HepG2 (cell line): ENCODE data around the gene SLC6A17. TPM values are rescaled to one million over a fixed set of nuclear protein-coding genes. Genes with fewer than 3 reads are reported as not detected.

Experiments
- AKAP8 ChIP-seq: sonication (generic); formaldehyde crosslinking; IDR thresholded peaks from 2 replicates; pipeline ENCODE4 v1.5.1; 2020; ENCODE audit warnings: mild to moderate bottlenecking, missing genetic modification reagents
- DNMT1 ChIP-seq: sonication (generic); formaldehyde crosslinking; IDR thresholded peaks from 2 replicates; pipeline ENCODE4 v1.5.1; 2020; ENCODE audit warnings: mild to moderate bottlenecking, missing genetic modification reagents
- HOXA3 ChIP-seq: sonication (generic); formaldehyde crosslinking; IDR thresholded peaks from 2 replicates; pipeline ENCODE4 v1.5.0; 2020; ENCODE audit warnings: missing genetic modification reagents
- MAF1 ChIP-seq: sonication (generic); formaldehyde crosslinking; IDR thresholded peaks from 2 replicates; pipeline ENCODE4 v1.5.0; 2020; ENCODE audit warnings: missing genetic modification reagents, borderline replicate concordance
- MATR3 ChIP-seq: sonication (generic); formaldehyde crosslinking; IDR thresholded peaks from 2 replicates; pipeline ENCODE4 v1.4.0; 2020; ENCODE audit warnings: missing genetic modification reagents
- MBD4 ChIP-seq: IDR thresholded peaks from 2 replicates; pipeline ENCODE4 v1.6.1; 2012; ENCODE audit warnings: low read length, inconsistent platforms, borderline replicate concordance
- MBNL3 ChIP-seq: fragments of 250-450 bp; sonication (Bioruptor Pico); conservative IDR thresholded peaks from 2 replicates; pipeline ENCODE4 v1.8.0; 2022; ENCODE audit warnings: mild to moderate bottlenecking, inconsistent platforms
- RBAK ChIP-seq: sonication (generic); formaldehyde crosslinking; IDR thresholded peaks from 2 replicates; pipeline ENCODE4 v1.5.1; 2020; ENCODE audit warnings: mild to moderate bottlenecking, missing genetic modification reagents
- RFX3 ChIP-seq: IDR thresholded peaks from 2 replicates; pipeline ENCODE4 v1.6.1; 2016; ENCODE audit warnings: missing biosample characterization, missing genetic modification reagents
- SAFB2 ChIP-seq: sonication (generic); formaldehyde crosslinking; IDR thresholded peaks from 2 replicates; pipeline ENCODE4 v1.5.1; 2020; ENCODE audit warnings: missing genetic modification reagents, low read depth, mild to moderate bottlenecking, borderline replicate concordance
- SOX5 ChIP-seq: IDR thresholded peaks from 2 replicates; pipeline ENCODE4 v1.6.1; 2016; ENCODE audit warnings: borderline replicate concordance
- TGIF2 ChIP-seq: IDR thresholded peaks from 2 replicates; pipeline ENCODE4 v1.6.1; 2016; ENCODE audit warnings: control low read depth, missing compliant biosample characterization
- WIZ ChIP-seq: sonication (generic); formaldehyde crosslinking; IDR thresholded peaks from 2 replicates; pipeline ENCODE4 v1.5.1; 2020; ENCODE audit warnings: mild to moderate bottlenecking, missing genetic modification reagents
- ZC3H13 ChIP-seq: sonication (generic); formaldehyde crosslinking; IDR thresholded peaks from 2 replicates; pipeline ENCODE4 v1.8.1; 2023; ENCODE audit warnings: mild to moderate bottlenecking, missing genetic modification reagents, moderate library complexity
- ZNF160 ChIP-seq: sonication (generic); formaldehyde crosslinking; IDR thresholded peaks from 2 replicates; pipeline ENCODE4 v1.8.0; 2022; ENCODE audit warnings: mild to moderate bottlenecking, inconsistent platforms, missing genetic modification reagents
- ZNF337 ChIP-seq: sonication (generic); formaldehyde crosslinking; IDR thresholded peaks from 2 replicates; pipeline ENCODE4 v1.5.1; 2020; ENCODE audit warnings: missing genetic modification reagents, low read depth, mild to moderate bottlenecking, borderline replicate concordance
- ZNF550 ChIP-seq: sonication (generic); formaldehyde crosslinking; IDR thresholded peaks from 2 replicates; pipeline ENCODE4 v1.4.0; 2020; ENCODE audit warnings: mild to moderate bottlenecking, missing genetic modification reagents, borderline replicate concordance
- ZNF614 ChIP-seq: IDR thresholded peaks from 2 replicates; pipeline ENCODE4 v1.6.1; 2018; ENCODE audit warnings: missing biosample characterization, missing genetic modification reagents, inconsistent platforms, borderline replicate concordance
- ZNF678 ChIP-seq: sonication (generic); formaldehyde crosslinking; IDR thresholded peaks from 2 replicates; pipeline ENCODE4 v1.4.0; 2020; ENCODE audit warnings: mild to moderate bottlenecking, missing genetic modification reagents
- polyA plus RNA-seq, 8 experiments: library from polyadenylated mRNA; depleted of rRNA in 3 of 8; stranded (reverse) in 7 of 8; unstranded in 1 of 8; fragments of >200 nt; fragmentation: Illumina TruSeq in 4 of 8; extraction: Trizol in 4 of 8; gene quantifications; 2 replicates each; pipeline versions ENCODE4 v1.2.1 to v1.2.3, GENCODE V29; 2011 to 2016; ENCODE audit warnings: low read depth in 4 of 8, missing spikeins in 1 of 8, mixed read lengths in 1 of 8; ENCODE audit not compliant: insufficient read depth in 1 of 8
- total RNA-seq, 5 experiments: library from RNA; depleted of rRNA; stranded (reverse); fragments of >200 nt; fragmentation: Illumina TruSeq; extraction: Trizol; gene quantifications; 2 replicates each; pipeline ENCODE4 v1.2.3, GENCODE V29; 2016; ENCODE audit warnings: low read depth in 1 of 5
- TF ChIP-seq, protein P1 (sequence below): sonication (generic); formaldehyde crosslinking; IDR thresholded peaks from 2 replicates; pipeline ENCODE4 v1.8.1; 2023; ENCODE audit warnings: missing genetic modification reagents, inconsistent platforms, borderline replicate concordance
- TF ChIP-seq, protein P2 (sequence below): sonication (generic); formaldehyde crosslinking; IDR thresholded peaks from 2 replicates; pipeline ENCODE4 v1.4.0; 2020; ENCODE audit warnings: missing genetic modification reagents
- TF ChIP-seq, protein P3 (sequence below): sonication (generic); formaldehyde crosslinking; IDR thresholded peaks from 2 replicates; pipeline ENCODE4 v1.4.0; 2020; ENCODE audit warnings: mild to moderate bottlenecking, missing genetic modification reagents
- TF ChIP-seq, protein P4 (sequence below): sonication (generic); formaldehyde crosslinking; IDR thresholded peaks from 2 replicates; pipeline ENCODE4 v1.5.0; 2020; ENCODE audit warnings: missing genetic modification reagents, mild to moderate bottlenecking, borderline replicate concordance
- TF ChIP-seq, protein P5 (sequence below): sonication (generic); formaldehyde crosslinking; IDR thresholded peaks from 2 replicates; pipeline ENCODE4 v1.5.0; 2020; ENCODE audit warnings: missing genetic modification reagents, mild to moderate bottlenecking, borderline replicate concordance

SLC6A17 gene
- total and polyA plus RNA-seq, 2 of the 13 experiments (the other 11 are each of a cell fraction or from before 2014, with no cell fraction given): not detected

DNA sequence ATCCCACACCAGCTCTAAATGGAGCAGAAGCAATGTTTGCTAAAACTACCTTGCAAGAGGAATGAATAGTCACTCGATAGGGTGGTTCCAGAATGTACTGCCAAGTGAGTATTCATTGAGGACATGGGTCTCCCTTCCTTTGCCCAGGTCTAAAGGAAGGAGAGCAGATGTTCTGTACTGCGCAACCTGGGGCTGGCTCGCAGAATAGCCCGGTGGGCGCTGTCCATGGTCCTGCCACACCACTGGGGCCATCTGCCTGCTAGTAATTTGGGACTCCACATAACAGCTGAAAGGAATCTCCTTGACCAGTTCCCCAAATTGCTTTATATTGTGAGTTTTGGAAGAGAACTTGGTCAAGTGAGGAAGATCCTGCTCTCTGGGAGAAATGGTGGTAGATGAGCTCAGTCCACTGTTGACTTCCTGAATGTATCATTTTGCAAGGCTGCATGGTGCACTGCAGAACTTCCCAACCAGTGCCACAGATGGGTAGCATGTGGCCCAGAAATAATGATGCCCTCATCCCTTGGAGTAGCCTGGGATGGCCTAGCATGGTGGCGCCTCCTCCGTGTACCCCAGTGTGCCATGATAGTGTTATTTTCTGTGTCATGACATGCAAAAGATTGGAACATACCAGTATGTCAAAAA, 5.7 kb downstream of the SLC6A17 start (continued):
- TF ChIP-seq, protein P1, sequence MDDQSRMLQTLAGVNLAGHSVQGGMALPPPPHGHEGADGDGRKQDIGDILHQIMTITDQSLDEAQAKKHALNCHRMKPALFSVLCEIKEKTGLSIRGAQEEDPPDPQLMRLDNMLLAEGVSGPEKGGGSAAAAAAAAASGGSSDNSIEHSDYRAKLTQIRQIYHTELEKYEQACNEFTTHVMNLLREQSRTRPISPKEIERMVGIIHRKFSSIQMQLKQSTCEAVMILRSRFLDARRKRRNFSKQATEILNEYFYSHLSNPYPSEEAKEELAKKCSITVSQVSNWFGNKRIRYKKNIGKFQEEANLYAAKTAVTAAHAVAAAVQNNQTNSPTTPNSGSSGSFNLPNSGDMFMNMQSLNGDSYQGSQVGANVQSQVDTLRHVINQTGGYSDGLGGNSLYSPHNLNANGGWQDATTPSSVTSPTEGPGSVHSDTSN (CRISPR knock-in tag): no peak
- TF ChIP-seq DNMT1 (CRISPR knock-in tag): no peak
- TF ChIP-seq ZNF614 (CRISPR knock-in tag): no peak
- no peak for TF ChIP-seq MBD4
- no peak for TF ChIP-seq SAFB2 (CRISPR knock-in tag)
- TF ChIP-seq RFX3: no peak
- no peak for TF ChIP-seq RBAK (CRISPR knock-in tag)
- no peak for TF ChIP-seq MBNL3 (CRISPR knock-in tag)
- no peak for TF ChIP-seq ZC3H13 (CRISPR knock-in tag)
- no peak for TF ChIP-seq MATR3
- no peak for TF ChIP-seq ZNF337 (CRISPR knock-in tag)
- no peak for TF ChIP-seq ZNF160 (CRISPR knock-in tag)
- no peak for TF ChIP-seq ZNF678 (CRISPR knock-in tag)
- TF ChIP-seq, protein P2, sequence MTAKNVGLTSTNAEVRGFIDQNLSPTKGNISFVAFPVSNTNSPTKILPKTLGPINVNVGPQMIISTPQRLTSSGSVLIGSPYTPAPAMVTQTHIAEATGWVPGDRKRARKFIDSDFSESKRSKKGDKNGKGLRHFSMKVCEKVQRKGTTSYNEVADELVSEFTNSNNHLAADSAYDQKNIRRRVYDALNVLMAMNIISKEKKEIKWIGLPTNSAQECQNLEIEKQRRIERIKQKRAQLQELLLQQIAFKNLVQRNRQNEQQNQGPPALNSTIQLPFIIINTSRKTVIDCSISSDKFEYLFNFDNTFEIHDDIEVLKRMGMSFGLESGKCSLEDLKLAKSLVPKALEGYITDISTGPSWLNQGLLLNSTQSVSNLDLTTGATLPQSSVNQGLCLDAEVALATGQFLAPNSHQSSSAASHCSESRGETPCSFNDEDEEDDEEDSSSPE (CRISPR knock-in tag): no peak
- TF ChIP-seq ZNF550 (CRISPR knock-in tag): no peak
- TF ChIP-seq, protein P3, sequence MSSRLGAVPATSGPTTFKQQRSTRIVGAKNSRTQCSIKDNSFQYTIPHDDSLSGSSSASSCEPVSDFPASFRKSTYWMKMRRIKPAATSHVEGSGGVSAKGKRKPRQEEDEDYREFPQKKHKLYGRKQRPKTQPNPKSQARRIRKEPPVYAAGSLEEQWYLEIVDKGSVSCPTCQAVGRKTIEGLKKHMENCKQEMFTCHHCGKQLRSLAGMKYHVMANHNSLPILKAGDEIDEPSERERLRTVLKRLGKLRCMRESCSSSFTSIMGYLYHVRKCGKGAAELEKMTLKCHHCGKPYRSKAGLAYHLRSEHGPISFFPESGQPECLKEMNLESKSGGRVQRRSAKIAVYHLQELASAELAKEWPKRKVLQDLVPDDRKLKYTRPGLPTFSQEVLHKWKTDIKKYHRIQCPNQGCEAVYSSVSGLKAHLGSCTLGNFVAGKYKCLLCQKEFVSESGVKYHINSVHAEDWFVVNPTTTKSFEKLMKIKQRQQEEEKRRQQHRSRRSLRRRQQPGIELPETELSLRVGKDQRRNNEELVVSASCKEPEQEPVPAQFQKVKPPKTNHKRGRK (CRISPR knock-in tag): no peak
- TF ChIP-seq WIZ (CRISPR knock-in tag): peak; percentile 92
- no peak for TF ChIP-seq SOX5
- no peak for TF ChIP-seq AKAP8 (CRISPR knock-in tag)
- TF ChIP-seq, protein P4, sequence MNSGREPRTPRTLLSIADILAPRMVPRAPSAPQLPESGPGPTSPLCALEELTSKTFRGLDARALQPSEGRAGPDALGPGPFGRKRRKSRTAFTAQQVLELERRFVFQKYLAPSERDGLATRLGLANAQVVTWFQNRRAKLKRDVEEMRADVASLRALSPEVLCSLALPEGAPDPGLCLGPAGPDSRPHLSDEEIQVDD: no peak
- TF ChIP-seq HOXA3 (CRISPR knock-in tag): 0 out of 2 replicates have a peak, but pooled peaks have one; percentile 24
- TF ChIP-seq, protein P5, sequence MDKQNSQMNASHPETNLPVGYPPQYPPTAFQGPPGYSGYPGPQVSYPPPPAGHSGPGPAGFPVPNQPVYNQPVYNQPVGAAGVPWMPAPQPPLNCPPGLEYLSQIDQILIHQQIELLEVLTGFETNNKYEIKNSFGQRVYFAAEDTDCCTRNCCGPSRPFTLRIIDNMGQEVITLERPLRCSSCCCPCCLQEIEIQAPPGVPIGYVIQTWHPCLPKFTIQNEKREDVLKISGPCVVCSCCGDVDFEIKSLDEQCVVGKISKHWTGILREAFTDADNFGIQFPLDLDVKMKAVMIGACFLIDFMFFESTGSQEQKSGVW: no peak
- no peak; the same call in 1 of the 2 replicates for TF ChIP-seq TGIF2 (CRISPR knock-in tag)
- no peak for TF ChIP-seq MAF1
